ENCODE data around the gene FGD6.

DNA sequence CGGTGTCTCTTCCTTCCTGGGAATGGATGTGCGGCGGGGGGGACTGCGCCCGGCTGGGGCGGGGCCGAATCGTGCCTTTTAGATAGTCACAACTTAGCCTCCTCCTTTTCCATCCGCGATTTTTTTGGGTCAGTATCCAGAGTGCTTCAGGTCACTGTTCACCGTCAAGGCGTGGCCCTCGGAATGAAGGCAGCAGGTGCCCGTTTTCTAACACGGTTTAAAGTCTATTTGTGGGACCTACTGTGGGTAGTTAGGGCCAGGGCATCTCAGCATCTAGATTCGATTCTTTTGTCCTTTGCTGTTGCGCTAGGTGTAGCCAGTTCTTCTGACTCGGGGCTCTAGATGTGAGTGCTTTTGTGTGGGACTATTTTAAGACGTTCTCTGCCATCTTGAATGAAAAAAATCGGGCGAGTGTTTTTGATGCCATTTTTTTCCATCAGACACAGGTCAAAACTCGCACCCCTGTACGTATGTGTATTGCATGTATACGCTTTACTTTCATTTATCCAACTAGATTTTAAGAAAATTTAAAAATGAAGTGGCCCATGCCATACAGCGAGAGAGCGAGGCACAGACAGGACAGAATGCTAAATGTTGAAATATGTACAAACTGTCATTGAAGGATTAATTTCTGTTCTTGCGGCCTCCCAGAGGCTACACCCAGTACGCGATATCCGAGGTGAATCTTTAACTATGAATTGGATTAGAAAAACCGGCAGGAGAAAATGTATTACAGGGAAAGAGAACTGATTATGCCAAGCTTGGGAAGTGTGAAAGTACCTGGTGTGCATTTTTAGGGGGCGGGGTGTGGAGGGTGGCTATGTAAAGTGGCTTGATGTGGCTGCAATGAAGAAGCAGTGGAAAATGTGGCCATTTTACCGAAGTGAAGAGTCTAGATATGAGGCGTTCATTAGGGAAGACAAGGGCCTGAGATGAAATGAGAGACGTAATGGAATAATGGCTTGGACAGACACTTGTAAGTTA is 1.2 kb upstream of the FGD6 start:
- TF ChIP-seq POLR2A (IDR thresholded peaks at IDR 0.05; ENCODE audit: low read depth, low read length) (no peak; the same call in 1 of the 2 replicates), TAF1 (IDR thresholded peaks at IDR 0.05; ENCODE audit: low read depth, low read length) (peak; percentile 54; the same call in 1 of the 2 replicates), POLR2AphosphoS5 (IDR thresholded peaks at IDR 0.05; ENCODE audit: low read depth, low read length) (no peak), SPI1 (IDR thresholded peaks at IDR 0.05; ENCODE audit: low read depth, low read length) (no peak)

All from GM12891 (cell line).